ENCODE data around the gene EIF2D.

EIF2D gene

GRCh38 chr1:206547104-206547503 is 65.2 kb downstream of the EIF2D start:
- DNase-seq (ENCODE audit: low read depth, low spot score), result peak; percentile 23

GRCh38 chr1:206545351-206545750 is 66.9 kb downstream of the EIF2D start:
- DNase-seq (ENCODE audit: low read depth, low spot score), result no peak

GRCh38 chr1:206544562-206545257 is 67.6 kb downstream of the EIF2D start:
- DNase-seq (ENCODE audit: low read depth, low spot score), result peak; percentile 94
